Measurements from ENCODE around the gene MRM3.
"Not testable (repeated sequence)": the region's sequence is repeated elsewhere in the genome, so short reads cannot be mapped to it uniquely, and the experiment has no call there.

Gene MRM3

GRCh38 chr17:752620-753219, 29.4 kb upstream of the MRM3 start:
- DNase-seq = peak in 6 of 10 donors; percentile 13 to 91 (median 38)
- intact Hi-C loops (cut with DNase I) = no loop called here

GRCh38 chr17:753418-753817, 28.7 kb upstream of the MRM3 start:
- intact Hi-C loops (cut with DNase I) = no loop called here
- DNase-seq = no peak

- DNase-seq; intact Hi-C loops (cut with DNase I): not testable (repeated sequence)
Measured at GRCh38 chr17:755319-755961, 26.7 kb upstream of the MRM3 start.

GRCh38 chr17:756010-756567, 26.1 kb upstream of the MRM3 start:
- DNase-seq; intact Hi-C loops (cut with DNase I): not testable (repeated sequence)

- peak in 1 of 10 donors; percentile 1 for DNase-seq
- intact Hi-C loops (cut with DNase I) = no loop called here
Measured at GRCh38 chr17:759964-760363, 22.2 kb upstream of the MRM3 start.

GRCh38 chr17:760371-760770, 21.8 kb upstream of the MRM3 start:
- intact Hi-C loops (cut with DNase I) = no loop called here
- DNase-seq = peak in 1 of 10 donors; percentile 44

- intact Hi-C loops (cut with DNase I) = no loop called here
Measured at GRCh38 chr17:767076-767475, 15.1 kb upstream of the MRM3 start.

GRCh38 chr17:773016-773415, 9.1 kb upstream of the MRM3 start:
- DNase-seq = no peak
- intact Hi-C loops (cut with DNase I) = no loop called here

More at GRCh38 chr17:767076-767475, 15.1 kb upstream of the MRM3 start:
- no peak for DNase-seq

GRCh38 chr17:773467-774312, 8.5 kb upstream of the MRM3 start:
- DNase-seq = peak in 1 of 10 donors; percentile 28
- intact Hi-C loops (cut with DNase I) = no loop called here

GRCh38 chr17:774313-774584, 7.9 kb upstream of the MRM3 start:
- DNase-seq = no peak
- intact Hi-C loops (cut with DNase I) = no loop called here

GRCh38 chr17:778096-778495, 4.1 kb upstream of the MRM3 start:
- intact Hi-C loops (cut with DNase I) = no loop called here

GRCh38 chr17:784143-784542, 2.0 kb downstream of the MRM3 start:
- DNase-seq = peak in 1 of 10 donors; percentile 2
- intact Hi-C loops (cut with DNase I) = no loop called here

More at GRCh38 chr17:778096-778495, 4.1 kb upstream of the MRM3 start:
- peak in 1 of 10 donors; percentile 47 for DNase-seq

GRCh38 chr17:785901-786300, 3.7 kb downstream of the MRM3 start:
- peak in 1 of 10 donors; percentile 26 for DNase-seq
- intact Hi-C loops (cut with DNase I) = not testable (repeated sequence)

GRCh38 chr17:787641-788221, 5.6 kb downstream of the MRM3 start:
- DNase-seq = peak in 2 of 10 donors; percentile 34 to 35
- intact Hi-C loops (cut with DNase I) = no loop called here

GRCh38 chr17:788551-788950, 6.4 kb downstream of the MRM3 start:
- peak in 1 of 10 donors; percentile 43 for DNase-seq
- intact Hi-C loops (cut with DNase I) = no loop called here

- intact Hi-C loops (cut with DNase I) = no loop called here
- peak in 1 of 10 donors; percentile 20 for DNase-seq
Measured at GRCh38 chr17:789160-789840, 7.1 kb downstream of the MRM3 start.

GRCh38 chr17:789931-790873, 8.0 kb downstream of the MRM3 start:
- intact Hi-C loops (cut with DNase I) = loop anchor here (5.0 kb wide), 1 partner anchor 207 kb away; the partner anchor contains the start of gene TIMM22
- DNase-seq = peak in 3 of 10 donors; percentile 58 to 90 (median 81)

GRCh38 chr17:790874-791247, 8.7 kb downstream of the MRM3 start:
- peak in 2 of 10 donors; percentile 85 to 91 for DNase-seq
- intact Hi-C loops (cut with DNase I) = loop anchor here (5.0 kb wide), 1 partner anchor 206 kb away; the partner anchor contains the start of gene TIMM22

GRCh38 chr17:791829-792228, 9.7 kb downstream of the MRM3 start:
- DNase-seq = peak in 2 of 10 donors; percentile 79 to 88
- intact Hi-C loops (cut with DNase I) = loop anchor here (5.0 kb wide), 1 partner anchor 205 kb away; the partner anchor contains the start of gene TIMM22
